Stimulated activated CD8-positive, alpha-beta memory T cell treated with anti-CD3 and anti-CD28 coated beads, Interleukin-4, amount 100 ng/mL, for 24 hours (primary cell): ENCODE measurements around the gene GALNT10.

Experiments
- DNase-seq: peaks from one replicate; pipeline ENCODE4 v3.0.0-alpha.2; 2020; ENCODE audit warnings: low read depth

The GALNT10 gene

DNA sequence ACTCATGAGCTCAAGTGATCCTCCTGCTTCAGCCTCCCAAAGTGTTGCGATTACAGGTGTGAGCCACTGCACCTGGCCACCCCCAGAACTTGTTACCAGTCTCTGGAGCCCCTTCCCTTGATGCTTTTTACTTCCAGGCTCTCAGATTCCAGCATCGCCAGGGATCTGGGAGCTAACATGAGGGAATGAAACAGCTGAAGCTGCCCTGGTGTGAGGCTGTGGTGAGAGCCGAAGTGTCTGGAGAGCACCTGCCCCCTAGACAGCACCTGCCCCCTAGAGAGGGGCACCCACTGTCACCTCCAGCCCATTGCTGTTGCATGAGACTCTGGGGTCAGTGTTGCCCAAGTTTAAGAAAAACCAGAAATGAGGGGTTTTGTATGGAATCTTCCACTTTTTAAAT is 131.0 kb downstream of the GALNT10 start:
- DNase-seq: no peak

DNA sequence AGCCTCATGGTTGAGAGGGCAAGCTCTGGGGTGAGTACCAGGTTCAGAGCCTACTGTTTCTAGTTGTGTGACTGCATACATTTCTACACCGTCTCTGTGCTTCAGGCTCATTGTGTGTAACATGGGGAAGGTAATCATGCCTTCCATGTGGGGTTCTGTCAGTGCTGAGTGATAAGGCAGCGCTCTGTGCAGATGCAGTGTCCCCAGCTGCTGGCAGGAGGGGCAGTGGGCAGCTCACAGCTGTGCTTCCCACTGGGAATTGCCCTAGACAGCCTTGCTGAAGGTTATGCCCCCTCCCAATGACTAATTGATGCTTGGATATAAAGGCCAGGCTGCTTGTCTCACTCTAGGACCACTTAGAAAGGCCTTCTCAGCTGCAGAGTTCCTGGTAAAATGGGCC is 133.5 kb downstream of the GALNT10 start:
- no peak for DNase-seq

- DNase-seq: no peak
Measured at GRCh38 chr5:154325566-154325965, 135.0 kb downstream of the GALNT10 start.

DNA sequence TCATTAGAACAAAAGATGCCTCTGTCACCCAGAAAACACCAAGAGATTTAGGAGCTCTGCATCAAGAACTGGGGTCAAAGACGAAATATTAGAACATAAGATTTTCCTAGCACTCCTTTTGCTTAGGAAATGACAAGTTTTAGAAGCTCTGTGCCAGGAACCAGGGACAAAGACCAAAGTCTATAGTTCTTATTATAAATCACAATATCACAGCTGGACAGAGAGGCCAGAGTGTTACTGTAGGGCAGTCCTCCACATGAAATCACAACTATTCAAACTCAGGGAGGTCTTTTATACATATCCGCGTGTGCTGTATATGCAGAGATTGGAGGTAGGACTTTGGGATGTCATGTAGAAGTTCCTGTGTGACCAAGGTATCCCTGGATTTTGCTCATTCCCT is 138.5 kb downstream of the GALNT10 start:
- no peak for DNase-seq

DNA sequence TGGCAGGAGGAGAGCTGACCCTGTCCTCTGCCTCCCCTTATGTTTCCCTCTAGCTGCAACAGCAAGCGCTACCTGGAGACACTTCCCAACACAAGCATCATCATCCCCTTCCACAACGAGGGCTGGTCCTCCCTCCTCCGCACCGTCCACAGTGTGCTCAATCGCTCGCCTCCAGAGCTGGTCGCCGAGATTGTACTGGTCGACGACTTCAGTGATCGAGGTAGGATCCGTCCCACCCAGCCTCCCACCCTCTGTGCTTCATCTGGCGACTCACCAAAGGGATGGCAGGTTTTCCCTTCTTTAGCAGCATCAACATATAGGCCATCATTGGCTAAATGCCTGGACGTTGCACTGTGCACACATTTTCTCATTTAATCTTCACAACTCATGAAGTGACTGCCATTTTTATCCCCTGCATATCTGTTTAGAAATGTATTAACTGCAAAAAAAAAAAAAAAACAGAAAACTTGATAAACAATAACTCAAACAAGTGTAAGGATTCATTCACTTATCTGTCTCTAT is 139.0 kb downstream of the GALNT10 start:
- no peak for DNase-seq

GRCh38 chr5:154330097-154330667 is 139.6 kb downstream of the GALNT10 start:
- DNase-seq: no peak

DNA sequence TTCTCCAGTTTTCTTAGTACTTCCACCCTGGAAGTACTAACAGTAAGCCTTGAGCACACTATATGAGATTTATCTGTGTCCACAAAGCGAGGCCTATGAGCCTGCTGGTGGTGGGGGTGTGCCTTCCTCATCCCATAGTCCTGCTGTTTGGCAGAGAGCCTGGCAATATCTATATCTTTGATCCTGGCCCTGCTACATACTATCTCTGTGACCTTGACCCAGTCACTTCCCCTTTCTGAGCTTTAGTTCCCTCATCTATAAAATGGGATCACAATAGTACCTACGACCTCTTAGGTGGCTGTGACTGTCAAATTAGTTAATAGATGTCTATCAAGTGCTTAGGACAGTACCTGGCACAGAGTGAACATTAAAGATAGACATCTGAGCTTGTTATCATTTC is 140.7 kb downstream of the GALNT10 start:
- DNase-seq: no peak

DNA sequence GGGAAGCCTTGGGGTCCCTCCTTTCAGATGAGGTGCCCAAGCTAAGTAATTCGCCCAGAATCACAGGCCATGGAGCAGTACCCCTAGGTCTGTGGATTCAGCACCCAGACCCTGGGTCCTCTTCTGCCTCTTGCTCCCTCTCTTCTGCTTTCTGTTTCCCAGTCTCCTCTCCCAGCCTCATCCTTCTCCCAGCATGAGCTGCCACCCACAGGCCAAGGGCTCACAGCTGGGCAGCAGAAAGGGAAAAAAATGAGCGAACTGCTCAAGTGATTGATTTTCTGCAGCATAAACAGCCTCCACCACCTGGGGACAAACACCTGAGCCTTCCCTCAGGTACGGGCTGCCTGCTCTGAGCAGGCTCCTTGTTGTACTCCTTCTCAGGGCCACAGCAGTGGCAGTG is 141.4 kb downstream of the GALNT10 start:
- no peak for DNase-seq

DNA sequence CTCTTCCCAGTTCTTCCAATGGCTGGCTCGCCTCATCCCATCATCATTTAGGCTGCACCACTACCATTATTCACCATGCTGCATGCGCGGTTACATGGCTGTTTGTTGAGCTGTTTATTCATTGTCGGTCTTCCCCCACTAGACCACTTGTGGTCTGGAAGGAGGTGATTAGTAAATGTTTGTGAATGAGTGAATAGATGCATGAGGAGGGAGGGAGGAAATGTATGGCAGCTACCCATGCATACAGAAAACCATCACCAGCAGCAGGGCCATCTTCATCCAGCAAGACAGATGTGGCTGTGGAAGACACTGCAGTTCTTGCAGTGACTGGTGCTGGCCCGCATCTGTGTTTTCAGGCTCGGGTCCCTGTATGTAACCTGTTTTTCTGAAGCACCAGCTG is 141.9 kb downstream of the GALNT10 start:
- DNase-seq: no peak

DNA sequence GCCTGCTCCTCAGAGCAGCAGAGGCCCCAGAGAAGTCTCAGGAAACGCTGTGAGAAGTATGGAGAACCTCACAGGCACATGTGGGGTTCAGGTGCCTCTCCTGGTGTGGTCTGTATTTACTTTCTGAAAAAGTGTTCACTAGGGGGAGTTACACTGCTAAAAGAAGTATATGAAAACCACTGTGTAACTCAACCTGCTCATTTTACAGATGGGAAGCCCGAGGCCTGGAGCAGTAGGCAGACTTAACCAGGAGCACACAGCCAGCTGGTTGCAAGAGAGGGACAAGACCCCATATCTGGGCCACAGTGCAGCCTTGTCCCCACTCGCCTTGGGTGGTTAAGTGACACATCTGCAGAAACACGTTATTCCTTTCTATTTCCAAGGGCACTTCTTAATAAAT is 142.5 kb downstream of the GALNT10 start:
- DNase-seq: no peak

DNA sequence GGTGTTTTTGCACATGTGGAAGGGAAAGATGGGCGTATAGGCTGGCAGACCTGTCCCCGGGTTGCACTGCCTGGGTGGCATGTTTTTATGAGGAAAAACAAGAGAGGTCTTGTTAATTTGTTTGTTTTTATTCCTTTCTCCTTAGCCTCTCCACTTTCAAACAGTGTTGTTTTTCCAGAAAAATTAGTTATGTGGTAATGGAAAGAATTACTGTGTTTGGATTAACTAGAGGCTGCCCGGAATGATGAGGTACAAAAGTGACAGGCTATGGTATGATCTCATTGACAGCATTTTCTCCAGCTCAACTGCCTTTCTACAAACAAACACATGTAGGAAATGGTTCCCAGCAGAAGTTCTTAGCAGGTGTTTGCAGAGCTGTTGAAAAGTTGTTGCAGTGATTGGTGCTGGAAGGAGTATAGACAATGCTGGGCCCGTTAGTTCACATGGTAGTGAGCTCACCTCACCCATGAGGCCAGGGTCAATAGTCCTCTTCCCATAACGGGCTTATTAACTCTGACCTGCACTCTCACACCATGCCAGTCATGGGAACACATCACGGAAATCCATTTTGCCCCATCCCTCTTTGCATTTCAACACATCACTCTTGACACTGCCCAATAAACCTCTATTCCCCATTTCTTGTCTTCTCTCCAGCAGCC is 144.0 kb downstream of the GALNT10 start:
- DNase-seq: no peak

DNA sequence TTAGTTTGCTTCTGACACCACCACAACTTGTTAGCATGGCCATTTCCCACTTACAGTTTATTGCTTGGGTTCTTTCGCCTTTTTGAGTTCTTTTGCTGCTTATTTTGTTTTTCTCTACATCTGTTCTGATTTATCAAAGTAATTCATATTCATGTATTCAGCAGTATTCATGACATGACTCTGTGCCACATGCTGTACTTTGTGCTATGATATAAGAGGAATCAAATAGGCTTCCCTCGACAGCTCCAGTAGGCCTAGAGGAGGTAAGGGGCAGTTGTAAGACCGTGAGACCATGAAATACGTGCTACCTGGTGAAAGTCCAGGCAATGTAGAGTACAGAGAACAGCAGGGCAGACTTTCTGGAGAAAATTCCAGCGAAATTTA is 144.5 kb downstream of the GALNT10 start:
- no peak for DNase-seq

- DNase-seq: no peak
Measured at GRCh38 chr5:154341620-154342019, 151.1 kb downstream of the GALNT10 start.

DNA sequence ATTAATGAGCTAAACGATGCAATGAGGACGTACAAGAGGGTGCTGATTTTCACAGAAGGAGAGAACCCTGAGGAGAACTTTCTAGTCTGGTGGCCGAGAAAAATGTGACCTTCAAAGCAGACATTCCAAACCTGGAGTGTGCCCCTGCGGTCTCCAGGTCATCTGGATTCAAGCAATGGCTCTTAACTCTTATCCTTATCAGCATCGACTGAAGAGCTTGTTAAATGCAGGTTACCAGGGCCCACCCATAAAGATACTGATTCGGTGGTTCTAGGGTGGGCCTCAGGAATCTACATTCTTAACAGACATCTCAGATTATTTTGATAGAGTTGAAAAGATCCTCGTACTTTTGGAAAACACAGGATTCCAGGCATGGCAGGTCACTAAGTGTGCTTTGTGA is 151.7 kb downstream of the GALNT10 start:
- no peak for DNase-seq

- no peak for DNase-seq
Measured at GRCh38 chr5:154342963-154343362, 152.4 kb downstream of the GALNT10 start.

GRCh38 chr5:154344461-154344860 is 153.9 kb downstream of the GALNT10 start:
- no peak for DNase-seq

DNA sequence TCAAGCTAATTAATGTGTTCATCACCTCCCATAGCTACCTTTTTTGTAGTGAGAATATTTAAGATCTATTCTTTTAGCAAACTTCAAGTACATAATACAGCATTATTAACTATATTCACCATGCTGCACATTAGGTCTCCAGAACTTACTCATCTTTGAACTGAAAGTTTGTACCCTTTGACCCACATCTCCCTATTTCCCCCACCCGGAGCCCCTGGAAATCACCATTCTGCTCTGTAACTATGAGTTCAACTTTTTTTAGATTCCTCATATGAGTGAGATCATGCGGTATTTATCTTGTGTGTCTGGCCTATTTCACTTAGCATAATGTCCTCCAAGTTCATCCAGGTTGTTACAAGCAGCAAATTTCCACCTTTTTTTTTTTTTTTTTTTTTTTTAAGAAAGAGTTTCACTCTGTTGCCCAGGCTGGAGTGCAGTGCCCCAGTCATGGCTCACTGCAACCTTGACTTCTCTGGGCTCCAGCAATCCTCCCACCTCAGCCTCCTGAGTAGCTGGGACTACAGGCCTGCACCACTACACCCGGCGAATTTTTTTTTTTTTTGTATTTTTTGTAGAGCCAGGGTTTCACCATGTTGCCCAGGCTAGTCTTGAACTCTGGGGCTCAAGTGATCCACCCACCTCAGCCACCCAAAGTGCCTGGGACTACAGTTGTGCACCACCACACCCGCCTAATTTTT is 154.9 kb downstream of the GALNT10 start:
- no peak for DNase-seq

DNA sequence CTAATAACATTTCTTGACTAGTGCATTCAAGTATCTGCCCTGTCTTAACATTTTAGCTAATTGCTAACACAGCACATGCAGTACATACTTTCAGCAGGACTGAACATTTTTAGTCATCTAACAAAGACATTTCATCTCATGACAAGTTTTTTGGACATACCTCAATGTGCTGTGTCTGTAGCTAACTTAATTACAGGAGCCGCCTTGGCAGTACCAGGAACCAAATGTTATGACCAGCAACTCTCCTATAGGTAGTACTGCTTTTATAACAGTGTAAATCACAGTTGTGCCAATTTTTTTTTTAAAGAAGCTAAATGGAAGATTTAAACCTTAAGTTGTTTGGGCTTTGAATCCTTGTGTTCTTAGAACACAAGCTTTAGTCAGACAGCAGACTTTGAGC is 155.9 kb downstream of the GALNT10 start:
- DNase-seq: no peak

GRCh38 chr5:154349626-154350264 is 159.2 kb downstream of the GALNT10 start:
- DNase-seq: no peak

DNA sequence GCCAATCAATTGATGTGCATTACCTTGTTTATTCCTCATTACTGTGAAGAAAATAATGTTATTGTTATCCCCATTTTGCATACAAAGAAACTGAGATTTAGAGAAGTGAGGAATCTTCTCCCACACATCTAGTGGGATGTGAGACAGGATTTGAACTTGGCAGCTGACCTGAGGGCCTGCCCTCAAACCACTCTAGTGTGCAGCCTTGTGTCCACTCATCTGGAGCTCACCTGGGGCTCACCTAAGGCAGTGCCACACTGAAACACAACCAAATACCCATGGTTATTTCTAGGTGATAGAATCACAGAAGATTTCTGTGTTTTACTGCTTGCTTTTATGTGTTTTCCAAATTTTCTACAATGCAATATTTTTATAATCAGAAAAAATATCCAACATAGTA is 160.6 kb downstream of the GALNT10 start:
- no peak for DNase-seq

- DNase-seq: no peak
Measured at GRCh38 chr5:154351566-154351965, 161.0 kb downstream of the GALNT10 start.

DNA sequence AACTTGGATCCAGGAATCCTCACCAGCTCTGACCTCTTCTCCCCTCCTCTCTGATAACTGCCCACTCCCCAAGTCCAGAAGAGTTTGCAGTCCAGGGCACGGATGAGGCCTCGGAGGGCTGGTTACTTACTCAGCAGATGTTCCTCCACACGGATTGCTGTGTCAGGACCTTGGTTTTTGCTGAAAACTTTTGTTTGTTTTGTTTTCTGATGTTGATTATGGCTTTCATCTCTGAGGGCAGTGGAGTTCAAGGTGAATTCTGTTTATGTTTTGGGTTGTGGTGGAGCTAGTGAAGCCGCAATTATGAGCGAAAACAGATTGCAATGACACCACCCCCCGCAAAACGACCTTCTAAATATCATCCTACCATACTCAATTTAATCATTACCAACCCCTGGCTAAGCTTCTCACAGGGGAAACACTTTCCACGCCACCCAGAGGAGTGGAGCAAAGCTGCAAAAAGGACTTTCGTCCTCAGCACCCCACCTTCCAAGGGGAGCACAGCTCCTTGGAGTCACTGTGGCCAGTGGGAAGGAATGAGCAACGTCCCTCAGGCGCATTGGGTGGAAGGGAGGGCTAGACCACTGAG is 162.5 kb downstream of the GALNT10 start:
- no peak for DNase-seq
